Ovary (tissue), 9 donors: ENCODE results near the gene UPK1B. TPM values are rescaled to one million over a fixed set of nuclear protein-coding genes. Genes with fewer than 3 reads are reported as not detected.

Experiments used
- DNase-seq, 5 donors: peaks; one replicate each; pipeline ENCODE4 v3.0.0-alpha.2; 2019 to 2020
- H3K27ac ChIP-seq, 2 donors: fragments of 200-600 bp; one replicate each; pipeline versions ENCODE4 v1.5.1 to v1.8.0; 2019 to 2022
- H3K27me3 ChIP-seq: fragments of 200-600 bp; one replicate; pipeline ENCODE4 v1.8.0; 2022
- H3K36me3 ChIP-seq: fragments of 200-600 bp; sonication (generic); one replicate; pipeline ENCODE4 v1.5.1; 2019
- H3K4me1 ChIP-seq: one replicate; pipeline ENCODE4 v1.8.1; 2013; ENCODE audit warnings: mild to moderate bottlenecking, moderate library complexity; ENCODE audit not compliant: insufficient read depth
- H3K4me3 ChIP-seq: fragments of 200-600 bp; sonication (generic); one replicate; pipeline ENCODE4 v1.5.1; 2017
- H3K9me3 ChIP-seq, 2 donors: fragments of 200-600 bp in 1 of 2; sonication (generic) in 1 of 2; one replicate each; pipeline versions ENCODE4 v1.5.1 to v1.8.1; 2013 to 2019; ENCODE audit warnings: mild to moderate bottlenecking in 1 of 2, moderate library complexity in 1 of 2
- CTCF ChIP-seq, 3 donors: fragments of 450-650 bp in 2 of 3; fragments of 200-600 bp in 1 of 3; IDR thresholded peaks; one replicate each; pipeline versions ENCODE4 v1.5.1 to v1.8.0; 2016 to 2022; ENCODE audit warnings: antibody characterized with exemption in 3 of 3, mild to moderate bottlenecking in 1 of 3
- EP300 ChIP-seq: sonication (generic); formaldehyde crosslinking; IDR thresholded peaks from one replicate; pipeline ENCODE4 v1.6.1; 2017; ENCODE audit warnings: antibody characterized with exemption
- POLR2A ChIP-seq: fragments of 450-650 bp; IDR thresholded peaks from one replicate; pipeline ENCODE4 v1.6.1; 2017; ENCODE audit warnings: antibody characterized with exemption, mild to moderate bottlenecking, moderate library complexity
- WGBS, 3 donors: extraction: QIAGEN DNeasy Blood & Tissue Kit in 1 of 3; methylation state at CpG; one replicate each; pipeline versions ENCODE4 v1.1.5 to v1.1.7; 2013 to 2017; 5-methylcytosine and 5-hydroxymethylcytosine counted together
- intact Hi-C, 4 donors: fragments of 100-400 bp; cut with DNase I; formaldehyde crosslinking; loops; one replicate each; pipeline versions ENCODE4 v1.11.0 to v1.15.1; 2022 to 2023
- polyA plus RNA-seq, 2 donors: library from polyadenylated mRNA; stranded (reverse); fragments of 200-250 nt in 1 of 2; fragments of 350-450 nt in 1 of 2; fragmentation: Illumina TruSeq in 1 of 2; extraction: RNeasy Lipid Tissue Mini Kit (QIAGEN cat#74804) in 1 of 2; gene quantifications; one replicate each; pipeline ENCODE4 v1.2.3, GENCODE V29; 2013 to 2014
- total RNA-seq, 7 donors: library from RNA; depleted of rRNA in 2 of 7; stranded (reverse); fragments of >200 nt in 2 of 7; fragmentation: NEBNext Ultra II Directional in 3 of 7; extraction: Animal tissue kit (Norgen Biotek cat#: 25700) in 3 of 7; gene quantifications; one replicate each; pipeline versions ENCODE4 v1.1.0 to v1.2.4, GENCODE V29; 2016 to 2023
- donor health status: DM: no; HTN: no; CAD: no; lungs with moderate emphysema.
- donor health status: DM: no; HTN: no; CAD: no.
- donor health status: Bipolar disorder and iron deficiency.
- donor health status: DM: yes; HTN: yes; CAD: no.
- donor health status: DM: no; HTN: no; CAD: no.
- donor health status: DM: yes; HTN: yes; CAD: no.

The UPK1B gene
- total and polyA plus RNA-seq, 9 donors: 0.05 to 1.4 (median 0.69) TPM; not detected in 4

GRCh38 chr3:119245778-119246177 is 72.4 kb downstream of the UPK1B start:
- intact Hi-C loops: no loop called here
- no peaks in the 10 kb centered on the region for H3K36me3 ChIP-seq
- no peaks in the 10 kb centered on the region for H3K27me3 ChIP-seq
- H3K9me3 ChIP-seq: no peaks in the 10 kb centered on the region
- no peak overlapping the region for H3K27ac ChIP-seq
- H3K4me1 ChIP-seq: no peaks in the 10 kb centered on the region
- WGBS, 3 donors: 85 to 94% (median 90%) methylated on average over 2 of the region's 2 CpGs
- no peak for DNase-seq
- no peak overlapping the region for H3K4me3 ChIP-seq
- TF ChIP-seq POLR2A (no peak), CTCF (IDR thresholded peaks at IDR 0.05) (no peak), EP300 (no peak)

Other genes with a start within 250 kb of the UPK1B start
- gene IGSF11, start 138.8 kb upstream of the UPK1B start, total RNA-seq: 10 to 100 TPM; 13.8 to 22.3 (median 18.0) TPM
- gene IGSF11, start 138.8 kb upstream of the UPK1B start, polyA plus RNA-seq: 10 to 100 TPM in 1 of 2 donors, 1 to 10 TPM in 1; 8.9 to 16.8 TPM
- gene TEX55, start 27.4 kb upstream of the UPK1B start, total RNA-seq: not detected
- gene TEX55, start 27.4 kb upstream of the UPK1B start, polyA plus RNA-seq: not detected
- gene B4GALT4, start 67.3 kb downstream of the UPK1B start, total RNA-seq: 10 to 100 TPM; 14.4 to 26.1 (median 23.7) TPM
- gene B4GALT4, start 67.3 kb downstream of the UPK1B start, polyA plus RNA-seq: 10 to 100 TPM; 19.5 to 26.6 TPM
- 10 to 100 TPM in 5 of 7 donors, 1 to 10 TPM in 2; 6.3 to 41.4 (median 21.3) TPM for gene ARHGAP31, start 120.8 kb downstream of the UPK1B start, total RNA-seq
- 10 to 100 TPM in 1 of 2 donors, 1 to 10 TPM in 1; 8.7 to 26.0 TPM for gene ARHGAP31, start 120.8 kb downstream of the UPK1B start, polyA plus RNA-seq